GM12878 (cell line): ENCODE measurements around the gene BTG2. TPM values are rescaled to one million over a fixed set of nuclear protein-coding genes. Genes with fewer than 3 reads are reported as not detected.

Experiments
- BCL11A ChIP-seq: IDR thresholded peaks from 2 replicates; pipeline ENCODE4 v1.6.1; 2011; ENCODE audit warnings: low read depth, low read length
- CBX3 ChIP-seq: fragments of 200-600 bp; sonication (generic); IDR thresholded peaks from 2 replicates; pipeline ENCODE4 v1.6.1; 2016; ENCODE audit warnings: low read depth, borderline replicate concordance
- EGR1 ChIP-seq, 2 experiments: IDR thresholded peaks; 1 replicate in 1 of 2; 2 replicates in 1 of 2; pipeline ENCODE4 v1.6.1; 2011 to 2012; ENCODE audit warnings: low read depth in 2 of 2, low read length in 2 of 2, borderline replicate concordance in 1 of 2, mild to moderate bottlenecking in 1 of 2, moderate library complexity in 1 of 2
- IRF4 ChIP-seq: IDR thresholded peaks from 2 replicates; pipeline ENCODE4 v1.6.1; 2011; ENCODE audit warnings: low read depth, low read length
- KLF5 ChIP-seq: fragments of 450-650 bp; IDR thresholded peaks from 2 replicates; pipeline ENCODE4 v1.6.1; 2014; ENCODE audit warnings: mild to moderate bottlenecking; ENCODE audit not compliant: partially characterized antibody
- MYB ChIP-seq: fragments of 150-350 bp; IDR thresholded peaks from 2 replicates; pipeline ENCODE4 v1.6.1; 2014; ENCODE audit warnings: mild to moderate bottlenecking, low read depth, low read length, borderline replicate concordance
- NR2F1 ChIP-seq: fragments of 450-650 bp; conservative IDR thresholded peaks from 2 replicates; pipeline ENCODE4 v1.6.1; 2017; ENCODE audit warnings: mild to moderate bottlenecking
- PAX8 ChIP-seq: fragments of 450-650 bp; IDR thresholded peaks from 2 replicates; pipeline ENCODE4 v1.6.1; 2017; ENCODE audit warnings: mild to moderate bottlenecking, moderate library complexity
- RB1 ChIP-seq: fragments of 450-650 bp; formaldehyde crosslinking; IDR thresholded peaks from 2 replicates; pipeline ENCODE4 v1.6.1; 2017; ENCODE audit warnings: mild to moderate bottlenecking, borderline replicate concordance
- RFX5 ChIP-seq: IDR thresholded peaks from 2 replicates; pipeline ENCODE4 v1.6.1; 2011; ENCODE audit warnings: low read depth, low read length, improper control_type of control experiment
- SMAD5 ChIP-seq: IDR thresholded peaks from 2 replicates; pipeline ENCODE4 v1.6.1; 2016; ENCODE audit warnings: antibody characterized with exemption, low read depth
- SMARCA5 ChIP-seq: fragments of 450-650 bp; IDR thresholded peaks from 2 replicates; pipeline ENCODE4 v1.6.1; 2017; ENCODE audit warnings: mild to moderate bottlenecking
- TAF1 ChIP-seq: IDR thresholded peaks from 2 replicates; pipeline ENCODE4 v1.6.1; 2011; ENCODE audit warnings: mild to moderate bottlenecking, low read depth, low read length, borderline replicate concordance
- TBL1XR1 ChIP-seq: IDR thresholded peaks from 2 replicates; pipeline ENCODE4 v1.6.1; 2012; ENCODE audit warnings: low read depth, low read length, improper control_type of control experiment
- ZNF622 ChIP-seq: fragments of 450-650 bp; IDR thresholded peaks from 2 replicates; pipeline ENCODE4 v1.6.1; 2017; ENCODE audit warnings: mild to moderate bottlenecking, inconsistent platforms
- polyA plus RNA-seq, 11 experiments: library from polyadenylated mRNA; depleted of rRNA in 4 of 11; unstranded in 6 of 11; stranded (reverse) in 5 of 11; fragments of >200 nt; fragmentation: Nextera tagmentation in 4 of 11; fragmentation: Illumina TruSeq in 1 of 11; extraction: Ambion mirVana in 4 of 11; extraction: Trizol in 1 of 11; gene quantifications; 1 replicate in 1 of 11; 2 replicates in 10 of 11; pipeline versions ENCODE4 v1.2.1 to v1.2.3, GENCODE V29; 2011 to 2016; ENCODE audit warnings: inconsistent platforms in 2 of 11, missing spikeins in 2 of 11, low read depth in 1 of 11
- total RNA-seq, 4 experiments: library from RNA; depleted of rRNA in 3 of 4; stranded (reverse); fragments of >200 nt in 3 of 4; fragmentation: Illumina TruSeq in 1 of 4; extraction: Trizol in 1 of 4; gene quantifications; 2 replicates each; pipeline versions ENCODE4 v1.2.1 to v1.2.3, GENCODE V29; 2013 to 2021
- TF ChIP-seq, protein P1 (sequence below): IDR thresholded peaks from 2 replicates; pipeline ENCODE4 v1.6.1; 2012; ENCODE audit warnings: low read depth, low read length, improper control_type of control experiment
- TF ChIP-seq, protein P2 (sequence below), 3 experiments: IDR thresholded peaks in 2 of 3; conservative IDR thresholded peaks in 1 of 3; 2 replicates each; pipeline ENCODE4 v1.5.1; 2011; ENCODE audit warnings: low read depth in 3 of 3, low read length in 3 of 3, mild to moderate bottlenecking in 3 of 3, control low read depth in 2 of 3, moderate library complexity in 2 of 3, inconsistent platforms in 1 of 3, mixed read lengths in 1 of 3; ENCODE audit not compliant: control insufficient read depth in 2 of 3, insufficient read depth in 1 of 3; ENCODE audit errors: extremely low read depth in 1 of 3
- TF ChIP-seq, protein P3 (sequence below): IDR thresholded peaks from 2 replicates; pipeline ENCODE4 v1.6.1; 2012; ENCODE audit warnings: low read length, inconsistent platforms
- TF ChIP-seq, protein P4 (sequence below): fragments of 450-650 bp; conservative IDR thresholded peaks from 2 replicates; pipeline ENCODE4 v1.6.1; 2017; ENCODE audit warnings: mild to moderate bottlenecking, moderate library complexity
- TF ChIP-seq, protein P5 (sequence below): fragments of 450-650 bp; IDR thresholded peaks from 2 replicates; pipeline ENCODE4 v1.6.1; 2017; ENCODE audit warnings: antibody characterized with exemption, mild to moderate bottlenecking, moderate library complexity

BTG2 gene
- total and polyA plus RNA-seq, 10 of the 15 experiments (the other 5 are each of a cell fraction or from before 2014, with no cell fraction given): 23.3 to 160 (median 98.1) TPM

DNA sequence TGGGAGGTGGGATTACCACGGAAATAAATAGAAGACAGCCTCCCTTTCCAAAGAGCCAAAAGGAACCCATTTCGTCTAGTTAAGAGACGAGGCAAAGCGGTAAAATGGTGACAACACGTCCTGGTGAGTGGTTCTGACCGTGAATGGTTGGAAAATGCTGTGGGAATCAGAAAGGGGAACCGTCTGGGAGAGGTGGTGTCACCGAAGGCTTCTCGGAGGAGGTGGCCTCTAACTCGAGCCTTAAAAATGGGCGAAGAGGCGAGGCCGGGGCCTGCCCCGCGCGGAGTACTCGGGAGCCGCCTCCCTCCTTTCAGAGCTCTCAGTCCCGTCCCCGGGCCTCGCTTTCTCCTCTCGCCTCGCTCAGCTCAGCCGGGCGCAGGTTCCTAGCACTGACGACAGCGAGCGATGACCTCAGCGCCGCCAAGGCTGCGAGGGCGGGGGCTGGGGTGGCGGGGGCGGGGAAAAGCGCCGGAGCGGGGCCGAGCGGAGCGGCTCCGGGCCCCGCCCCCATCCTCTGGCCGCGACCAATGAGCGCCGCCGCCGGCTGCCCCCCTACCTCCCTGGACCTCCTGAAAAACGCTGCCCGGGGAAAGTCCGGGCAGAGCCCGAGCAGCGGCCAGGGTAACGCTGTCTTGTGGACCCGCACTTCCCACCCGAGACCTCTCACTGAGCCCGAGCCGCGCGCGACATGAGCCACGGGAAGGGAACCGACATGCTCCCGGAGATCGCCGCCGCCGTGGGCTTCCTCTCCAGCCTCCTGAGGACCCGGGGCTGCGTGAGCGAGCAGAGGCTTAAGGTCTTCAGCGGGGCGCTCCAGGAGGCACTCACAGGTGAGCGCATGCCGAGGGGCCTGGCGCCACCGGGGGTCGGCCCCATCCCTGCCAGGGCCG lies at the start of gene BTG2 (continued):
- TF ChIP-seq SMAD5 (peak; percentile 99), PAX8 (0 out of 2 replicates have a peak, but pooled peaks have one; percentile 37), NR2F1 (peak; percentile 40; the same call in 1 of the 2 replicates), SMARCA5 (peak; percentile 95), TBL1XR1 (peak; percentile 61; the same call in 1 of the 2 replicates), MYB (no peak), ZNF622 (no peak), KLF5 (peak; percentile 31), EGR1 (IDR thresholded peaks at IDR 0.05; ENCODE audit: borderline replicate concordance in 1 of 2, low read depth in 2 of 2, low read length in 2 of 2) (peak; percentile 10 to 85), IRF4 (0 out of 2 replicates have a peak, but pooled peaks have one; percentile 10), RB1 (peak; percentile 77; the same call in 1 of the 2 replicates), BCL11A (no peak), TAF1 (peak; percentile 89), CBX3 (no peak), RFX5 (no peak)
- TF ChIP-seq, protein P1, sequence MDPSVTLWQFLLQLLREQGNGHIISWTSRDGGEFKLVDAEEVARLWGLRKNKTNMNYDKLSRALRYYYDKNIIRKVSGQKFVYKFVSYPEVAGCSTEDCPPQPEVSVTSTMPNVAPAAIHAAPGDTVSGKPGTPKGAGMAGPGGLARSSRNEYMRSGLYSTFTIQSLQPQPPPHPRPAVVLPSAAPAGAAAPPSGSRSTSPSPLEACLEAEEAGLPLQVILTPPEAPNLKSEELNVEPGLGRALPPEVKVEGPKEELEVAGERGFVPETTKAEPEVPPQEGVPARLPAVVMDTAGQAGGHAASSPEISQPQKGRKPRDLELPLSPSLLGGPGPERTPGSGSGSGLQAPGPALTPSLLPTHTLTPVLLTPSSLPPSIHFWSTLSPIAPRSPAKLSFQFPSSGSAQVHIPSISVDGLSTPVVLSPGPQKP: no peak
- TF ChIP-seq, protein P2, sequence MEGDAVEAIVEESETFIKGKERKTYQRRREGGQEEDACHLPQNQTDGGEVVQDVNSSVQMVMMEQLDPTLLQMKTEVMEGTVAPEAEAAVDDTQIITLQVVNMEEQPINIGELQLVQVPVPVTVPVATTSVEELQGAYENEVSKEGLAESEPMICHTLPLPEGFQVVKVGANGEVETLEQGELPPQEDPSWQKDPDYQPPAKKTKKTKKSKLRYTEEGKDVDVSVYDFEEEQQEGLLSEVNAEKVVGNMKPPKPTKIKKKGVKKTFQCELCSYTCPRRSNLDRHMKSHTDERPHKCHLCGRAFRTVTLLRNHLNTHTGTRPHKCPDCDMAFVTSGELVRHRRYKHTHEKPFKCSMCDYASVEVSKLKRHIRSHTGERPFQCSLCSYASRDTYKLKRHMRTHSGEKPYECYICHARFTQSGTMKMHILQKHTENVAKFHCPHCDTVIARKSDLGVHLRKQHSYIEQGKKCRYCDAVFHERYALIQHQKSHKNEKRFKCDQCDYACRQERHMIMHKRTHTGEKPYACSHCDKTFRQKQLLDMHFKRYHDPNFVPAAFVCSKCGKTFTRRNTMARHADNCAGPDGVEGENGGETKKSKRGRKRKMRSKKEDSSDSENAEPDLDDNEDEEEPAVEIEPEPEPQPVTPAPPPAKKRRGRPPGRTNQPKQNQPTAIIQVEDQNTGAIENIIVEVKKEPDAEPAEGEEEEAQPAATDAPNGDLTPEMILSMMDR (IDR thresholded peaks at IDR 0.05 in 2 of 3, conservative IDR thresholded peaks at IDR 0.05 in 1 of 3; ENCODE audit: control insufficient read depth in 2 of 3, extremely low read depth in 1 of 3, insufficient read depth in 1 of 3, low read depth in 3 of 3, low read length in 3 of 3): no peak
- TF ChIP-seq, protein P3, sequence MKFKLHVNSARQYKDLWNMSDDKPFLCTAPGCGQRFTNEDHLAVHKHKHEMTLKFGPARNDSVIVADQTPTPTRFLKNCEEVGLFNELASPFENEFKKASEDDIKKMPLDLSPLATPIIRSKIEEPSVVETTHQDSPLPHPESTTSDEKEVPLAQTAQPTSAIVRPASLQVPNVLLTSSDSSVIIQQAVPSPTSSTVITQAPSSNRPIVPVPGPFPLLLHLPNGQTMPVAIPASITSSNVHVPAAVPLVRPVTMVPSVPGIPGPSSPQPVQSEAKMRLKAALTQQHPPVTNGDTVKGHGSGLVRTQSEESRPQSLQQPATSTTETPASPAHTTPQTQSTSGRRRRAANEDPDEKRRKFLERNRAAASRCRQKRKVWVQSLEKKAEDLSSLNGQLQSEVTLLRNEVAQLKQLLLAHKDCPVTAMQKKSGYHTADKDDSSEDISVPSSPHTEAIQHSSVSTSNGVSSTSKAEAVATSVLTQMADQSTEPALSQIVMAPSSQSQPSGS: no peak
- TF ChIP-seq, protein P4, sequence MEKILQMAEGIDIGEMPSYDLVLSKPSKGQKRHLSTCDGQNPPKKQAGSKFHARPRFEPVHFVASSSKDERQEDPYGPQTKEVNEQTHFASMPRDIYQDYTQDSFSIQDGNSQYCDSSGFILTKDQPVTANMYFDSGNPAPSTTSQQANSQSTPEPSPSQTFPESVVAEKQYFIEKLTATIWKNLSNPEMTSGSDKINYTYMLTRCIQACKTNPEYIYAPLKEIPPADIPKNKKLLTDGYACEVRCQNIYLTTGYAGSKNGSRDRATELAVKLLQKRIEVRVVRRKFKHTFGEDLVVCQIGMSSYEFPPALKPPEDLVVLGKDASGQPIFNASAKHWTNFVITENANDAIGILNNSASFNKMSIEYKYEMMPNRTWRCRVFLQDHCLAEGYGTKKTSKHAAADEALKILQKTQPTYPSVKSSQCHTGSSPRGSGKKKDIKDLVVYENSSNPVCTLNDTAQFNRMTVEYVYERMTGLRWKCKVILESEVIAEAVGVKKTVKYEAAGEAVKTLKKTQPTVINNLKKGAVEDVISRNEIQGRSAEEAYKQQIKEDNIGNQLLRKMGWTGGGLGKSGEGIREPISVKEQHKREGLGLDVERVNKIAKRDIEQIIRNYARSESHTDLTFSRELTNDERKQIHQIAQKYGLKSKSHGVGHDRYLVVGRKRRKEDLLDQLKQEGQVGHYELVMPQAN: peak; percentile 88
- TF ChIP-seq, protein P5, sequence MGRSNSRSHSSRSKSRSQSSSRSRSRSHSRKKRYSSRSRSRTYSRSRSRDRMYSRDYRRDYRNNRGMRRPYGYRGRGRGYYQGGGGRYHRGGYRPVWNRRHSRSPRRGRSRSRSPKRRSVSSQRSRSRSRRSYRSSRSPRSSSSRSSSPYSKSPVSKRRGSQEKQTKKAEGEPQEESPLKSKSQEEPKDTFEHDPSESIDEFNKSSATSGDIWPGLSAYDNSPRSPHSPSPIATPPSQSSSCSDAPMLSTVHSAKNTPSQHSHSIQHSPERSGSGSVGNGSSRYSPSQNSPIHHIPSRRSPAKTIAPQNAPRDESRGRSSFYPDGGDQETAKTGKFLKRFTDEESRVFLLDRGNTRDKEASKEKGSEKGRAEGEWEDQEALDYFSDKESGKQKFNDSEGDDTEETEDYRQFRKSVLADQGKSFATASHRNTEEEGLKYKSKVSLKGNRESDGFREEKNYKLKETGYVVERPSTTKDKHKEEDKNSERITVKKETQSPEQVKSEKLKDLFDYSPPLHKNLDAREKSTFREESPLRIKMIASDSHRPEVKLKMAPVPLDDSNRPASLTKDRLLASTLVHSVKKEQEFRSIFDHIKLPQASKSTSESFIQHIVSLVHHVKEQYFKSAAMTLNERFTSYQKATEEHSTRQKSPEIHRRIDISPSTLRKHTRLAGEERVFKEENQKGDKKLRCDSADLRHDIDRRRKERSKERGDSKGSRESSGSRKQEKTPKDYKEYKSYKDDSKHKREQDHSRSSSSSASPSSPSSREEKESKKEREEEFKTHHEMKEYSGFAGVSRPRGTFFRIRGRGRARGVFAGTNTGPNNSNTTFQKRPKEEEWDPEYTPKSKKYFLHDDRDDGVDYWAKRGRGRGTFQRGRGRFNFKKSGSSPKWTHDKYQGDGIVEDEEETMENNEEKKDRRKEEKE: no peak
